ENCODE data around the gene HCN3.
"Not testable (repeated sequence)": the region's sequence is repeated elsewhere in the genome, so short reads cannot be mapped to it uniquely, and the experiment has no call there.

The HCN3 gene

GRCh38 chr1:155326631-155327037 is 49.4 kb downstream of the HCN3 start:
- H3K4me3 ChIP-seq (ENCODE audit: low read depth, low read length), result no peak overlapping the region
- no peaks in the 10 kb centered on the region for H3K27me3 ChIP-seq (ENCODE audit: control insufficient read depth, insufficient read depth, low read length)
- H3K79me2 ChIP-seq, result no peaks in the 10 kb centered on the region
- H3K27ac ChIP-seq, result no peak overlapping the region
- H3K4me2 ChIP-seq (ENCODE audit: low read length), result no peak overlapping the region
- TF ChIP-seq, protein P1, sequence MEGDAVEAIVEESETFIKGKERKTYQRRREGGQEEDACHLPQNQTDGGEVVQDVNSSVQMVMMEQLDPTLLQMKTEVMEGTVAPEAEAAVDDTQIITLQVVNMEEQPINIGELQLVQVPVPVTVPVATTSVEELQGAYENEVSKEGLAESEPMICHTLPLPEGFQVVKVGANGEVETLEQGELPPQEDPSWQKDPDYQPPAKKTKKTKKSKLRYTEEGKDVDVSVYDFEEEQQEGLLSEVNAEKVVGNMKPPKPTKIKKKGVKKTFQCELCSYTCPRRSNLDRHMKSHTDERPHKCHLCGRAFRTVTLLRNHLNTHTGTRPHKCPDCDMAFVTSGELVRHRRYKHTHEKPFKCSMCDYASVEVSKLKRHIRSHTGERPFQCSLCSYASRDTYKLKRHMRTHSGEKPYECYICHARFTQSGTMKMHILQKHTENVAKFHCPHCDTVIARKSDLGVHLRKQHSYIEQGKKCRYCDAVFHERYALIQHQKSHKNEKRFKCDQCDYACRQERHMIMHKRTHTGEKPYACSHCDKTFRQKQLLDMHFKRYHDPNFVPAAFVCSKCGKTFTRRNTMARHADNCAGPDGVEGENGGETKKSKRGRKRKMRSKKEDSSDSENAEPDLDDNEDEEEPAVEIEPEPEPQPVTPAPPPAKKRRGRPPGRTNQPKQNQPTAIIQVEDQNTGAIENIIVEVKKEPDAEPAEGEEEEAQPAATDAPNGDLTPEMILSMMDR (IDR thresholded peaks at IDR 0.05), result no peak
- no peaks in the 10 kb centered on the region for H3K4me1 ChIP-seq
- H3K9me3 ChIP-seq (ENCODE audit: control insufficient read depth, low read length), result no peaks in the 10 kb centered on the region
- H3K9ac ChIP-seq, result no peak overlapping the region
- H3K36me3 ChIP-seq (ENCODE audit: control insufficient read depth, insufficient read depth, low read length), result no peaks in the 10 kb centered on the region
- H2AFZ ChIP-seq, result no peak overlapping the region

DNA sequence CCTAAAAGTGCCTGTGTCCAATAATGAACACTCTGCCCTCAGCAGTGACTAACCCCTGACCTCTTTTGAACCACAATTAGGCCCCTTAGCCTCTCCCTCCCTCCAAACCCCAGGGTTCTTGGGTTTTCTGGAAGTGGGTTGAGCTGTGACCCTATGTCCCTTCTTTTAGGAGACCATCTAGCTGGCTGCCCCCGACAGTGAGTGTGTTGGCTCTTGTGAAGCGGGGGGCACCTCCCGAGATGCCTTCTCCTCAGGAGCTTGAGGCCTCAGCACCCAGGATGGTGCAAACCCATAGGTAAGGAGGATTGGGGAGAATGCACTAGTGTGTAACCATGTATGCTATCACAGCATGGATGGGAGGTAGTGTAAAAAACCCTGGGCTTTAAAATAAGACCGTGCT is 50.7 kb downstream of the HCN3 start:
- TF ChIP-seq, protein P1 (IDR thresholded peaks at IDR 0.05), result no peak

DNA sequence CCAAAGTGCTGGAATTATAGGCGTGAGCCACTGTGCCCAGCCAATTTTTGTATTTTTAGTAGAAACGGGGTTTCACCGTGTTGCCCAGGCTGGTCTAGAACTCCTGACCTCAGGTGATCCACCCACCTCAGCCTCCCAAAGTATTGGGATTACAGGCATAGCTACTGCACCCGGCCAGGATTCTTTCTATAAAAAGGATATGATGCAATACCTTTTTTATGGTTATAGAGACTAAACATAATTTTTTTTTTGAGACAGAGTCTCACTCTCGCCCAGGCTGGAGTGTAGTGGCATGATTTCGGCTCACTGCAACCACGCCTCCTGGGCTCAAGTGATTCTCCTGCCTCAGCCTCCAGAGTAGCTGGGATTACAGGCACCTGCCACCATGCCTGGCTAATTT is 51.6 kb downstream of the HCN3 start:
- H3K27me3 ChIP-seq (ENCODE audit: control insufficient read depth, insufficient read depth, low read length); H3K9ac ChIP-seq; H2AFZ ChIP-seq; H3K4me3 ChIP-seq (ENCODE audit: low read depth, low read length); H3K4me2 ChIP-seq (ENCODE audit: low read length); H3K9me3 ChIP-seq (ENCODE audit: control insufficient read depth, low read length); H3K79me2 ChIP-seq; H3K27ac ChIP-seq; H3K4me1 ChIP-seq; H3K36me3 ChIP-seq (ENCODE audit: control insufficient read depth, insufficient read depth, low read length): not testable (repeated sequence)

More for the DNA sequence above, 50.7 kb downstream of the HCN3 start:
- H3K79me2 ChIP-seq, result no peaks in the 10 kb centered on the region
- H3K4me1 ChIP-seq, result no peaks in the 10 kb centered on the region
- no peak overlapping the region for H2AFZ ChIP-seq
- no peak overlapping the region for H3K27ac ChIP-seq
- H3K27me3 ChIP-seq (ENCODE audit: control insufficient read depth, insufficient read depth, low read length), result no peaks in the 10 kb centered on the region
- H3K36me3 ChIP-seq (ENCODE audit: control insufficient read depth, insufficient read depth, low read length), result no peaks in the 10 kb centered on the region
- no peak overlapping the region for H3K4me3 ChIP-seq (ENCODE audit: low read depth, low read length)
- H3K9ac ChIP-seq, result no peak overlapping the region
- no peaks in the 10 kb centered on the region for H3K9me3 ChIP-seq (ENCODE audit: control insufficient read depth, low read length)
- H3K4me2 ChIP-seq (ENCODE audit: low read length), result no peak overlapping the region

- Histone ChIP-seq H3K9ac (no peak overlapping the region), H3K36me3 (ENCODE audit: control insufficient read depth, insufficient read depth, low read length) (no peaks in the 10 kb centered on the region), H3K4me2 (ENCODE audit: low read length) (no peak overlapping the region), H2AFZ (no peak overlapping the region), H3K4me3 (ENCODE audit: low read depth, low read length) (no peak overlapping the region), H3K9me3 (ENCODE audit: control insufficient read depth, low read length) (no peaks in the 10 kb centered on the region), H3K79me2 (no peaks in the 10 kb centered on the region), H3K27me3 (ENCODE audit: control insufficient read depth, insufficient read depth, low read length) (no peaks in the 10 kb centered on the region), H3K27ac (no peak overlapping the region), H3K4me1 (no peaks in the 10 kb centered on the region)
- TF ChIP-seq, protein P1 (IDR thresholded peaks at IDR 0.05), result no peak
Observed at GRCh38 chr1:155329980-155330598, 52.8 kb downstream of the HCN3 start.

- H3K4me2 ChIP-seq (ENCODE audit: low read length), result no peak overlapping the region
- H3K9me3 ChIP-seq (ENCODE audit: control insufficient read depth, low read length), result no peaks in the 10 kb centered on the region
- no peaks in the 10 kb centered on the region for H3K27me3 ChIP-seq (ENCODE audit: control insufficient read depth, insufficient read depth, low read length)
- TF ChIP-seq, protein P1 (IDR thresholded peaks at IDR 0.05), result no peak
- H3K27ac ChIP-seq, result no peak overlapping the region
- H2AFZ ChIP-seq, result no peak overlapping the region
- H3K4me3 ChIP-seq (ENCODE audit: low read depth, low read length), result no peak overlapping the region
- no peaks in the 10 kb centered on the region for H3K4me1 ChIP-seq
- H3K9ac ChIP-seq, result no peak overlapping the region
- H3K79me2 ChIP-seq, result no peaks in the 10 kb centered on the region
- no peaks in the 10 kb centered on the region for H3K36me3 ChIP-seq (ENCODE audit: control insufficient read depth, insufficient read depth, low read length)
Observed at GRCh38 chr1:155334962-155335361, 57.7 kb downstream of the HCN3 start.
